ENCODE results near the gene USP1. TPM values are rescaled to one million over a fixed set of nuclear protein-coding genes. Genes with fewer than 3 reads are reported as not detected.

Gene USP1
- total and polyA plus RNA-seq, 7 donors, result 8.4 to 19.3 (median 14.2) TPM

- ATAC-seq (no peak), DNase-seq (no peak)
- intact Hi-C loops (cut with DNase I), result no loop called here
- no peaks in the 10 kb centered on the region for H3K27me3 ChIP-seq (ENCODE audit: insufficient read depth in 3 of 3, low read length in 2 of 3)
- TF ChIP-seq, protein P1, sequence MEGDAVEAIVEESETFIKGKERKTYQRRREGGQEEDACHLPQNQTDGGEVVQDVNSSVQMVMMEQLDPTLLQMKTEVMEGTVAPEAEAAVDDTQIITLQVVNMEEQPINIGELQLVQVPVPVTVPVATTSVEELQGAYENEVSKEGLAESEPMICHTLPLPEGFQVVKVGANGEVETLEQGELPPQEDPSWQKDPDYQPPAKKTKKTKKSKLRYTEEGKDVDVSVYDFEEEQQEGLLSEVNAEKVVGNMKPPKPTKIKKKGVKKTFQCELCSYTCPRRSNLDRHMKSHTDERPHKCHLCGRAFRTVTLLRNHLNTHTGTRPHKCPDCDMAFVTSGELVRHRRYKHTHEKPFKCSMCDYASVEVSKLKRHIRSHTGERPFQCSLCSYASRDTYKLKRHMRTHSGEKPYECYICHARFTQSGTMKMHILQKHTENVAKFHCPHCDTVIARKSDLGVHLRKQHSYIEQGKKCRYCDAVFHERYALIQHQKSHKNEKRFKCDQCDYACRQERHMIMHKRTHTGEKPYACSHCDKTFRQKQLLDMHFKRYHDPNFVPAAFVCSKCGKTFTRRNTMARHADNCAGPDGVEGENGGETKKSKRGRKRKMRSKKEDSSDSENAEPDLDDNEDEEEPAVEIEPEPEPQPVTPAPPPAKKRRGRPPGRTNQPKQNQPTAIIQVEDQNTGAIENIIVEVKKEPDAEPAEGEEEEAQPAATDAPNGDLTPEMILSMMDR (IDR thresholded peaks at IDR 0.05), result no peak
- H3K27ac ChIP-seq, result no peak overlapping the region
- H3K9me3 ChIP-seq, result no peaks in the 10 kb centered on the region
- 83 to 94% (median 90%) methylated on average over 6 to 8 of the region's 8 CpGs for WGBS, 3 donors
- H3K4me1 ChIP-seq, result no peaks in the 10 kb centered on the region
- H3K4me3 ChIP-seq, result no peak overlapping the region
- no peaks in the 10 kb centered on the region for H3K36me3 ChIP-seq (ENCODE audit: insufficient read depth in 1 of 2, low read depth in 1 of 2)
Measured at GRCh38 chr1:62398377-62398776, 38.5 kb upstream of the USP1 start.

- H3K4me3 ChIP-seq, result no peak overlapping the region
- ATAC-seq, result no peak
- 50 to 78% (median 60%) methylated on average over 5 of the region's 5 CpGs for WGBS, 3 donors
- DNase-seq, result no peak
- H3K27me3 ChIP-seq (ENCODE audit: insufficient read depth in 3 of 3, low read length in 2 of 3), result no peaks in the 10 kb centered on the region
- no peaks in the 10 kb centered on the region for H3K9me3 ChIP-seq
- no peak overlapping the region for H3K27ac ChIP-seq
- no peaks in the 10 kb centered on the region for H3K4me1 ChIP-seq
- H3K36me3 ChIP-seq (ENCODE audit: insufficient read depth in 1 of 2, low read depth in 1 of 2), result no peaks in the 10 kb centered on the region
- TF ChIP-seq, protein P1 (IDR thresholded peaks at IDR 0.05), result no peak
- intact Hi-C loops (cut with DNase I), result no loop called here
Measured at GRCh38 chr1:62401034-62401760, 35.7 kb upstream of the USP1 start.

- DNase-seq (no peak), ATAC-seq (no peak)
- no peaks in the 10 kb centered on the region for H3K27me3 ChIP-seq (ENCODE audit: insufficient read depth in 3 of 3, low read length in 2 of 3)
- no peaks in the 10 kb centered on the region for H3K4me1 ChIP-seq
- no peak overlapping the region for H3K27ac ChIP-seq
- intact Hi-C loops (cut with DNase I), result loop anchor here in 1 of 2 donors (5.0 kb wide), 1 partner anchor 228 kb away; no protein-coding TSS in a partner anchor
- WGBS, 3 donors, result 97 to 98% (median 98%) methylated on average over 2 of the region's 2 CpGs
- H3K9me3 ChIP-seq, result no peaks in the 10 kb centered on the region
- TF ChIP-seq, protein P1 (IDR thresholded peaks at IDR 0.05), result no peak
- no peak overlapping the region for H3K4me3 ChIP-seq
- H3K36me3 ChIP-seq (ENCODE audit: insufficient read depth in 1 of 2, low read depth in 1 of 2), result no peaks in the 10 kb centered on the region
Measured at GRCh38 chr1:62405247-62405646, 31.6 kb upstream of the USP1 start.

DNA sequence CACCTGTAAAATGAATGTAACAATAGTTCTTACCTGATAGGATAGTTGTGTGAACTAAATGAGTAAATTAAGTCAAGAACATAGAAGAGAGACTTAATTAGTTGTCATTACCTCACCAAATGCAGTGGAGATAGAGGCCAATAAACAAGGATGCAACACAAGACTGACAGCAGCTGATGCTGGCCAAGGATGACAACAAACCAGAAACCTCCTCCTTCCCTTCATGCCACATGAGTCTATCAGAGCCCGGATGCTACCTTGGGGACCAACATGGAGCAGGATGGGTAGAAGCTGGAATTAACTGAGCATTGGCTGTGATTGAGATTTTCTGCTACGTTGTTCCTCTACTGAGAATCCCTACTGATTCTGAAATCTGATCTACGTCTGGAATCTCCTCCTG is 30.3 kb upstream of the USP1 start:
- ATAC-seq, result no peak
- intact Hi-C loops (cut with DNase I), result loop anchor here in 1 of 2 donors (5.0 kb wide), 1 partner anchor 229 kb away; no protein-coding TSS in a partner anchor
- no peaks in the 10 kb centered on the region for H3K27me3 ChIP-seq (ENCODE audit: insufficient read depth in 3 of 3, low read length in 2 of 3)
- no peak overlapping the region for H3K27ac ChIP-seq
- H3K36me3 ChIP-seq (ENCODE audit: insufficient read depth in 1 of 2, low read depth in 1 of 2), result no peaks in the 10 kb centered on the region
- DNase-seq, result no peak
- H3K4me1 ChIP-seq, result no peaks in the 10 kb centered on the region
- no peak overlapping the region for H3K4me3 ChIP-seq
- TF ChIP-seq, protein P1 (IDR thresholded peaks at IDR 0.05), result no peak
- WGBS, 3 donors, result 67 to 76% (median 71%) methylated on average over 3 of the region's 3 CpGs
- no peaks in the 10 kb centered on the region for H3K9me3 ChIP-seq

All from psoas muscle (tissue), 8 donors.